ENCODE data around the gene HPD. TPM values are rescaled to one million over a fixed set of nuclear protein-coding genes. Genes with fewer than 3 reads are reported as not detected.
A peak's percentile ranks its signal among the peaks of the same experiment; 100 is the strongest.

Gene HPD
- total RNA-seq, 2 donors from 2014 or later, result 0.42 TPM; not detected in 1

- intact Hi-C loops (cut with DNase I, micrococcal nuclease), result no loop called here
- DNase-seq (peak in 1 of 2 donors; percentile 32), ATAC-seq (no peak)
These were observed 53.3 kb downstream of the HPD start for GRCh38 chr12:121805171-121806008.

DNA sequence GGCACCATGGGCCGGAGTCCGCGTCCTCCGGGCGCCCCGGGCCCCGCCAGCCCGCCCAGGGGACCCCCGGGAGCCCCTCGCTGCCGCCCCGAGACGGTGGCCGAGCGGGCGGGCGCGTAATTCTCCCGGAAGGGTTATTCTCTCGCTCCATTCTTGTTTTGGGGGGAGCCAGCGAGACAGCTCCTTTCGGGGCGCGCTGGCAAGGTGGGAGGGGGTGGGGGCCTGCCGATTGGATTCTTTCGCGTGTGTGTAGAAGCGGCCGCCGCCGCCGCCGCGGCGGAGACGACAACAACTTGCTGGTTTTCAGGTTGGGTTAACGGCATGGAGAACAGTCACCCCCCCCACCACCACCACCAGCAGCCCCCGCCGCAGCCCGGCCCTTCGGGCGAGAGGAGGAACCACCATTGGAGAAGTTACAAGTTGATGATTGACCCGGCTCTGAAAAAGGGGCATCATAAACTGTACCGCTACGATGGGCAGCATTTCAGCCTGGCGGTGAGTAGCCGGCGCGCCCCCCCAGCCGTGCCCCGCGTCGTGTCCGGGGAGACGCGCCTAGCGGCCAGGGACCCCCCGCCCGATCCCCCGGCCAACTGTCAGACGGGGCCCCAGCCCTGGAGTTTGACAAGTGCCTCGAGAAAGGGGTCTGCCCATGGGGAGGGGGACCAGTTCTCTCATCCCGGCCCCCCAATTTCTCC is 54.1 kb downstream of the HPD start:
- peak; percentile 56 to 63 for DNase-seq

DNA sequence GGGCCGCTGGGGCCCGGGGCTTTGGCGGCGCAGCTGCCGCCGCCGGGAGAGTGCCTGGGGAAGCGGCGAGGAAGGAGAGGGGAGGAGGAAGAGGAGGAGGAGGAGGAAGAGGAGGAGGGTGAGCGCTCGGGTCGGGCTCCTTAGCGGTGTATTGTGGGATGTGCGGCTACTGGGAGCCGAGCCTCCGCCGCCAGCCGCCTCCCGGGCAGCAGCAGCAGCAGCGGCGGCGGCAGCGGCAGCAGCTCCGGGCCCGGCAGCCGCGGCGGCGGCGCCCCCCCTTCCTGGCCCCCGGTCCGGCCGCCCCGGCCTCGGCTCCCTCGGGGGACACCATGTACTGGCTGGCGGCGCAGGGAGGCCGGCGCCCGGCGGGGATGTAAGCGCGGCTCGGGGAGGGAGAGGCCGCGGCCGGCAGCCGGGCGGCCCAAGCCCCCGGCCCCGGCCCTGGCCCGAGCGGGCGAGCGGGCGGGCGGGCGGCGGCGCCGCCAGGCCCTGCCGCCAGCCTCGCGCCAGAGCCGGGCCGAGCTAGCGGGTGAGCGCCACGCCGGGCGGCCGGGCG is 54.7 kb downstream of the HPD start, which contains the start of gene SETD1B:
Gene SETD1B, plus strand, starts transcription at position 149 of the 556 bp plus-strand sequence. CDS start 729 bp downstream, outside the sequence.
- DNase-seq (peak; percentile 68), ATAC-seq (peak; percentile 16)
- intact Hi-C loops (cut with DNase I, micrococcal nuclease), result no loop called here

More for the DNA sequence above, 54.1 kb downstream of the HPD start:
- intact Hi-C loops (cut with DNase I, micrococcal nuclease), result no loop called here
- ATAC-seq, result no peak

- peak; percentile 89 to 93 for DNase-seq
- intact Hi-C loops (cut with DNase I, micrococcal nuclease), result no loop called here
- ATAC-seq, result peak; percentile 35
These were observed 55.6 kb downstream of the HPD start for GRCh38 chr12:121802843-121803698.

DNA sequence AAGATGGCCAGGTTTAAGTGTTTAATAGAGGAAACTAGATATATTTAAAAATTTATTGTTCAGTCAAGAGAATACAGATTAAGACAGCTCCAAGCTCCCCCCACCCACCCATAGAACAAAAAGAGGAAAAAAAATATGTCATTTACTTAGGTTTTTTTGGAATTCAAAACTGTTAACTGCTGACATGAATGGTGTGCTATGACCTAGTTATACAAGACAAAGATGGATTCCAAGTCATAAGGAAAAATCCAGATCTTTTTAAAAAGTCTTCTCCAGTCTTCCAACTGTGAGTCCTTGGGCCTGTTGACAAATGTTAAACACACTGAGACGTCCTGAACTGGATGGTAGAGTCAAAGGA is 56.2 kb downstream of the HPD start:
- no peak for ATAC-seq
- intact Hi-C loops (cut with DNase I, micrococcal nuclease), result no loop called here
- DNase-seq, result no peak

DNA sequence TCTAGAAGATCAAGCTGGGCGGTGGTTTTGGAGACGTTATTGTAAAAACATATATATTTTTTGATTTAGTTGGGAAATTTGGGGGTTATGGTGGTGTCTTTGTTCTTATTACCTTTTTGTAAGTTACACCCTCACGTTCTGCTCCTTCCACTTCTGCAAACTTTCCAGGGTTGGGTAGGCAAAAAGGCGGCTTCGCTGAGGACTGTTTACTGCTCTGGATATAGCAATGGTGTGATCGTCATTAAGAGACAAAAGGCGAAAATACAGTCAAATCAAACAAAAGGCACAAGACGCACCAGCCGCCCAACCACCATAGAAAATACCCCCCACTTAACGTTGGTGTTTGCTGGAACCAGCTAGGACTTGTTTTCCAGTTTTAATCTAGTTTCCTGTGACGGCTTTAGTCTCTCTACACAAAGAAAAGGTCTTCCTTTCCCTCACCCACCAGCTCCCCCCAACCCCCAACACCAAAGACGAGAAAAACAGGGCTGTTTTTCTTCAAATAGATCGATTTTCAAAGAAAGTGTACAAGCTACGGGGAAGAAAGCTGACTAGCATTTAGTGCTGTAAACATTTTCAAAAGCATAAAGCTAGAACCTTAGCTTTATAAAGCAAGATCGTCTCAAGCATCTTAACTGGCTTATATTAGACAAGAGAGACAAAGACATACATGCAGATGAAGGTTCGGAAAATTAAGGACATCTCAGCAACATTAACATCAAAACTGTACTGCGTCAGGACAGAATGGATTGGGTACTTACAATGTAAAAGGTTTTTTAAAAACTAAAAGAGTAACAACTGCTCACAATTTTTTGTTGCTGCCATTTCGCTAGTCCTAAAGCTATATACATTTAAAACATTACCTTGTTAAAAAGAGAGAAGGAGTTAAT is 56.8 kb downstream of the HPD start:
- intact Hi-C loops (cut with DNase I, micrococcal nuclease), result no loop called here
- ATAC-seq (no peak), DNase-seq (peak in 1 of 2 donors; percentile 39)

DNA sequence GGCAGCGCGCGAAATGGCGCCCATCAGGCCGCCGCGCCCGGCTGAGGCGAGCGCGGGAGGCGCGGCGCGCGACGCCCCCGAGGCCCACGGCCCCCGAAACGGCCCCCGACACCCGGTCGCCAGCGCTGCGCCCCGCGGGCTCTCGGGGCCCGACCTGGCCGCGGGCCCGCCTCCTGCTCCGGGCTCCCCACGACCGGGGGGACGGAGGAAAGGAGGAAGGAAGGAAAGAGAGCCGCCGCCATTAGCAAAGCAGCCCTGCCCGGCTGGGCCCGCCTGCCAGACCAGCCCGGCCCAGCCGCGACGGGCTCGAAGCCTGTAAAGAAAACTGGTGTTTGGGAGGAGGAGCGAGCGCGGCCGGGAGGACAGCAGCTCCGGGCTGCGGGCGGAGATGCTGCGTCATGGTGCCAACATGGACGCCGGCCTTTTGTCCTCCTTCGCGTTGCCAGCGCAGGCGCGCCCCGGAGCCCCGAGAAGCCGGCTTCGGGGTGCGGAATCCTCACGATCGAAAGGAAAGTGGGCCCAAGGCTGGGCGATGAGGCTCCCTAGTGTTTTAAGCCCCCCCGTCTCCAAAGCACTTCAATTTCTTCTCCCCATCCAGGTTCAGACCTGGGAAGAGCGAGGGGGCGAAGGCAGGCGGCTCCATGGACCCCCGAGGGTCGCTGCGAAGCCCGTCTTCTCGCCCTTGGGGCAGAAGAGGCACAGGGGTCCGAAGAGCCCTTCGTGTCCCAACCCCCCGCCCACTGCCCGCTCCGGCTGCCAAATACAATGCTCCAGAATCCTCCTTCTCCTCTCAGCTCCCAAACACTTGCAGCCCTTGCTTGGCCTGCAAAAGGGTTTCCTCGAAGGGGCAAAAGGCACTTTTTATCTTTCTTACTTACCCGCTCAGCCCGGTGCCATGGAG is 57.7 kb downstream of the HPD start:
- ATAC-seq (peak; percentile 21), DNase-seq (peak; percentile 81 to 86)
- intact Hi-C loops (cut with DNase I, micrococcal nuclease), result no loop called here

- intact Hi-C loops (cut with DNase I, micrococcal nuclease), result no loop called here
- ATAC-seq, result peak; percentile 44
- DNase-seq, result peak; percentile 92 to 94
These were observed 58.6 kb downstream of the HPD start for GRCh38 chr12:121799842-121800693.

DNA sequence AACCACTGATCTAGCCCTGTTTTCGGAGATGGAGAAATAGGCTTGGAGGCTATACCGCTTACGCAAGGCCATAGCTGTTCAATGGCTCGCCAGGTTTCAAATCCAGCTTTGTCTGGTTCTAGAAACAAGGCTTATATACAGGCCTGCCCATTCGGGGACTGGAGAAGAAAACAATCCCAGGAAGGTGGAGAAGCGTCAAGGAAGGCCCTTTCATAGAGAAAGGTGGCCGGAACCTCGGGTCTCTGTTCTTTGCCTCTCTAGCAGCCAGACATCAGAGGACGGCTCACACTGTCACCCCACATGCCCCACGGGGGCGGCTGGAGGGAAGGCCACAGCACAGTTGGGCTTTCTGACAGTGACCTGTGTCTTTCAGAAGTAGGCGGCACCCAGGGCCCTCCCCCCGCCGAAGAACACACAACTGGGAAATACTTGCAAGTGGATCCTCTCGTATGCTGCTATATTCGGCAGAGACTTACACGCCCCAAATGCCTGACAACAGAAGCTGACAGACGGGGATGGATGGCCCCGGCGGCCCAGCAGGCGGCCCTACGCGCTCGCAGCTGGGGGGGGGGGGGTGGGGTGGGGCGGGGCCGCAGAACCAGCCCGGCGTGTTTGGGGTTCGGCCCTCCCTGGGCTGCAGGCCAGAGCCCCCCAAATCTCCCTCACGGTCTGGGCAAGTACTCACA is 59.4 kb downstream of the HPD start:
- ATAC-seq (peak; percentile 7), DNase-seq (peak; percentile 74 to 89)
- intact Hi-C loops (cut with DNase I, micrococcal nuclease), result no loop called here

DNA sequence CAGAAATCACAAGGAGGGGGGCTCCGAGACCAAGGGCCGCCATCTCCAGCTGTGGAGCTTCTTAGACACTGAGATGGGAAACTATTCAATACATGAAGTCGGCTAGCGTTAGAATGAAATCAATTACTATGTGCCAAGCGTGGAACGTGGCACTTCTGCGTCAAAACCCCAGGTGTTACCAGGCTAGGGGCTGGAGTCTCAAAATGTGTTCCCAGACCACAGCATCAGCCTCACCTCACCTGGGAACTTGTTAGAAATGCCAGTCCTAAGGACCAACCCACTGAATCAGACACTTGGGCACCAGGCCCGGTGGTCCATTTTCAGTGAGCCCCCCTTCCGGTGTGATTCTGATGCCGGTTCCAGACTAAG is 59.9 kb downstream of the HPD start:
- intact Hi-C loops (cut with DNase I, micrococcal nuclease), result no loop called here
- DNase-seq (no peak), ATAC-seq (no peak)

GRCh38 chr12:121797937-121798786 is 60.5 kb downstream of the HPD start:
- intact Hi-C loops (cut with DNase I, micrococcal nuclease), result no loop called here
- peak; percentile 92 for DNase-seq
- peak; percentile 26 for ATAC-seq

GRCh38 chr12:121796855-121797751 is 61.6 kb downstream of the HPD start:
- ATAC-seq, result peak; percentile 53
- intact Hi-C loops (cut with DNase I, micrococcal nuclease), result no loop called here

More at GRCh38 chr12:121796855-121797751, 61.6 kb downstream of the HPD start:
- DNase-seq, result peak; percentile 95 to 97
